Renal cortex interstitium (tissue), 11 donors: ENCODE measurements around the gene UHRF2. TPM values are rescaled to one million over a fixed set of nuclear protein-coding genes. Genes with fewer than 3 reads are reported as not detected.

ENCODE experiments used
- DNase-seq, 11 donors: peaks; one replicate each; pipeline ENCODE4 v3.0.0-alpha.2; 2013; ENCODE audit warnings: low read depth in 9 of 11, low spot score in 4 of 11; ENCODE audit errors: extremely low read depth in 1 of 11
- polyA plus RNA-seq, 3 donors: library from polyadenylated mRNA; unstranded; fragments of 120-200 nt; gene quantifications; one replicate each; pipeline ENCODE4 v1.2.1, GENCODE V29; 2013; ENCODE audit not compliant: insufficient read length in 3 of 3

Gene UHRF2
- polyA plus RNA-seq, 3 donors = 59.3 to 80.7 (median 77.8) TPM

DNA sequence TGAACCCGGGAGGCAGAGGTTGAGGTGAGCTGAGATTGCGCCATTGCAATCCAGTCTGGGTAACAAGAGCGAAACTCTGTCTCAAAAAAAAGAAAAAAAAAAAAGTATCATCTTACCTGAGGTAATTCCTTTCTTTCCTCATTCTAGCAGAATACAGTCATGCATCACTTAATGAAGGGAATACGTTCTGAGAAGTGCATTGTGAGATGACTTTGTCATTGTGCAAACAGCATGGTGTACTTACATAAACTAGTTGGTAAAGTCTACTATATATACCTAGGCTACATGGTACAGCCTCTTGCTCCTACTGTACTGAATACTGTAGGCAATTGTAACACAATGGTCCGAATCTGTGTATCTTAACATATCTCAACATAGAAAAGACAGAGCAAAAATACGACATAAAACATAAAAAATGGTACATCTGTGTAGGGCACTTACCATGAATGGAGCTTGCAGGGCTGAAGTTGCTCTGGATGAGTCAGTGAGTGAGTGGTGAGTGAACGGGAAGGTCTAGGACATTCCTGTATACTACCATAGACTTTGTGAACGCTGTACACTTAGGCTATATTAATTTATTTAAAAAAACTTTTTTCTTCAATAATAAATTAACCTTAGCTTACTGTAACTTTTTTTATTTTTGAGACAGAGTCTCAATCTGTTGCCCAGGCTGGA lies 132.2 kb downstream of the UHRF2 start:
- no peak for DNase-seq

DNA sequence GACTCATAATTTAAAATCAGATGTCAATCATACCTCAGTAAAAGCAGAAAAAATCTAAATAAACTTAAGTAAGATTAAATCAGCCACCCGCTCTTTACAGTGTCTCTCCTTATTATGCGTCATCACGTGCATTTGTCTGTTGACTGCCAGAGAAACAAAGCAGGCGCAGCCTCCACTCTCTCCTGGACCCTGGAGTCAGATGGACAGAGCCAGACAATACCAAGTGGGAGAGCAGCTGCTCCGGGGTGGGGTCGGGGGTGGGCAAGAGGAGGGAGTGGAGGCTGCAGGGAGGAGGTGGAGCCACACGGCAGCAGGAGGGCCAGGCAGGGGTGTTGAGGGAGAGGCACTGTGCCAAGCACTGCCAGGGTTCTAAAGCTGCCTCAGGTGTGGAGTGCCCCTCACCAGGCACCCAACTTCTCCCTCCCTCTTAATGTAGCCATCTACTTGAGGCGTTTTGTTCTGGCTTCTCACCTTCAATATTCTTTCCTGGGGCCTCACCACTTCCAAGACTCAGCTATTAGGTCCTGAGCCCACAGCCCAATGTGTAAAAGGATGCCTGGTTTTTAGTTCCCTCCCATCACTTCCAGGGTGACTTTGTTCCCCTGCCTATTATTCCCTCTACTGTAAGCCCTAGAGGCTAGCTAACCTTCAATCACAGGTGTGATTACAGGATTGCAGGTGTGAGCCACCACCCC lies 136.3 kb downstream of the UHRF2 start:
- no peak for DNase-seq

DNA sequence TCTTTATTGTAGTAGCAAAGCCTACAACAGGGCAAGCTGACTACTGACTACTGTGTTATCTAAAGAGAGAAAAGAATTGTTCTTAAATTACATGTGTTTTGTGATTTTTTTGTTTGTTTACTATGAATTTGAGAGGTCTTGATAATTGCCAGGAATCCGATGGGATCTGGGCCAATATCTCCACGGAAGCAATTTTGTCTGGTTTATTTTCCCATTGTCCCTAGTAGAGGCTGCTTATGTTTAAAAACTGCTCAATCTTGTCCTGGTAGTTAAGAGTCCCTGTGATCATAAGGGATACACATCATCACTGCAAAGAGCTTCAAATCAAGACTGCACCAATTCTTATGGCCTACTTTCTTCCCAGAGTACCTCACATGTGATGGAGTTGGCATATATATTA lies 138.1 kb downstream of the UHRF2 start:
- no peak for DNase-seq

DNA sequence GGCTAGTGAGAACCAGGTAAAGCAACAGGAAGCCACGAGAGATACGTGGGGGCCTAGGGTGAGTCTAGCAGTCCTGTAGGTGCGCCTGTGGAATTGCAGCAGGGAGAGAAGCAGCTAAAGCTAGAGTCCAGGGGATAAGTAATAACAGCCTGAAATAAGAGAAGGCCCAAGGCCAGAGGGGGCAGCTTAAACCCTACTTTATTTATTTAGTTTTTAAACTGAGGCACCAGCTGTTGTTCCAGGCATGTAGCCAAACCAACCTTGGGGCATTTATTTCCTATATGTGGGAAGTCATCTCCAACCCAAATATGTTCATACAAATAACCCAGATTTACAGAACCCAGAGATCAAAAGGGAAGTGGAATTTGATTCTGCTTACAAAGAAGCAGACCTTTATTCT lies 139.0 kb downstream of the UHRF2 start:
- DNase-seq = no peak

DNA sequence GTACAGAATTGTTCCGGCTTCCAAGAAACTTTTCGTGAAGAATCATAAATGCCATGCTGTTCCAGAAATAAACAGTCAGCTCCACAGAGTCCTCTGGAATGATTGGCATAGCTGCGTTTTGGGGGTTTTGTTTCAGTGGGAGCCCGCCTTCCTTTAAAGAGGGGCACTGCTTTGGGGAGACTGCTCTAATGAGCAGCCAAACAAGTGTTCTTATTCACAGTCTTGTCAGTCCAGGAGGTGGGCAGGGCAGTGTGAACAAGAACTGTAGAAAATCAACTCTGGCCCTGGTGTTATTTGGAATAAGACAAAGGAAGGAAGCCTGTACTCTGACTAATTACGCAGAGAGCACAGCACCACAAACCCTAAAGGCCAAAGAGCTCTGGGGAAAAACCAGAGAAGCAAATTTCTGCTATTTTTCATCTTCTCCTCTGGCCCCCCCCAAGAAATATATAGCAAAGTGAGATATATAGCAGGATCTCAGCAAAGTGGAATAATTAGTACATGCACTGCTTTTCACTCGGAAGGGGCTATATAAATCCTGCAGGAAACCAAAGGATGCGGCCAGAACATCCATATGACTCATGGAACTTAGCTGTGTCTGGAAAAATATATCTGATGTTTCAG lies 139.6 kb downstream of the UHRF2 start:
- DNase-seq = no peak

DNA sequence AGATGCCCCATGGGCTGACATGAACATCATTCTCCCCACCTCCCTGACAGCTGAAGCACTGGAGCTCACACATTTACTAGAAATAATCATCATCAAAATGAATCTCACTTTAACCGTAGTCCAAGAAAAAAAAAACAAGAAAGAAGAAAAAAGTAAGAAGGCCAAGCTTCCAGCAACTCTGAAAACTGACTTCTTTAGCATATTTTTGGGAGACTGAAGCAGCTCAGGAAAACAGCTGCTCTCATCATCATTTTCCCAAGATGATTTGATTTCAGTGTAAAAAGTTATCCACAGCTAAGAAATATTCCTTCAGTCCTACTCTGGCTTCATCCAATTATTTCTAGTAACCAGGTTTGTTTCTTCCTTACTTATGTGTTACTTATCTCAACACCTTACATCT lies 140.9 kb downstream of the UHRF2 start:
- no peak for DNase-seq

Other genes with a start within 250 kb of the UHRF2 start
- 10 to 100 TPM in 1 of 3 donors, 1 to 10 TPM in 2; 6.4 to 10.4 (median 7.6) TPM for gene IL33, start 197.4 kb upstream of the UHRF2 start, polyA plus RNA-seq
- not detected for gene TPD52L3, start 84.8 kb upstream of the UHRF2 start, polyA plus RNA-seq
- gene GLDC, start 232.5 kb downstream of the UHRF2 start, polyA plus RNA-seq = 10 to 100 TPM; 18.8 to 21.4 (median 19.0) TPM